Measurements from ENCODE around the gene TPRN.
A peak's percentile ranks its signal among the peaks of the same experiment; 100 is the strongest.

TPRN gene

GRCh38 chr9:137141976-137142936 lies 58.3 kb downstream of the TPRN start:
- peak; percentile 11 for DNase-seq (ENCODE audit: low spot score)
